HG02571 (cell line): ENCODE data around the gene ABHD12.

ENCODE experiments used
- ATAC-seq: cut with Tn5 transposase; IDR thresholded peaks from one replicate; pipeline ENCODE4 v1.9.1; 2021; ENCODE audit warnings: mild to moderate bottlenecking, moderate library complexity; ENCODE audit not compliant: unreplicated experiment

ABHD12 gene

GRCh38 chr20:25293507-25293906 lies 97.1 kb downstream of the ABHD12 start:
- no peak for ATAC-seq

GRCh38 chr20:25292176-25292891 lies 98.3 kb downstream of the ABHD12 start:
- no peak for ATAC-seq

GRCh38 chr20:25291432-25292133 lies 99.1 kb downstream of the ABHD12 start:
- ATAC-seq = no peak

- ATAC-seq = no peak
These were observed 99.8 kb downstream of the ABHD12 start for GRCh38 chr20:25290646-25291431.

- ATAC-seq = no peak
These were observed 100.6 kb downstream of the ABHD12 start for GRCh38 chr20:25289886-25290597.

GRCh38 chr20:25288291-25289181 lies 102.1 kb downstream of the ABHD12 start:
- peak; percentile 94 for ATAC-seq

GRCh38 chr20:25287631-25288290 lies 102.9 kb downstream of the ABHD12 start:
- ATAC-seq = no peak

DNA sequence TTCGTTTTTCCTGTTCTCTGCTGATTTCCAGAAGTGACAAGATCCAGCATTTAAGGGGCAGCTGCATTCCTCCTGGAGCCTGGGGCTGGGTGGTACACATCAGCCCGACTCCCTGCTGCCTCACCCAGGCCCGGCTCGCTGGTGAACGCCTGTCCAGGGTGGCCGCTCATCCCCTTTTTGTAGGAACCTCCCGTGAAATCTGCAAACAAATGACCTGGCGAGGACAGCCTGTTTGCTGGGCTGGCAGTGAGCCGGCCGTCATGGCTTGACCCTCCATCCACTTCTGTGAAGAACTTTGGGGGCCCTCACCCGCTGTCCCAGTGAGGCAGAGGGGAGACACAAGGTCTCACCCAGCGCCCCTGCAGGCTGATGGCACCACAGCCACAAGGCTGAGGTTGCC lies 103.7 kb downstream of the ABHD12 start:
- ATAC-seq = no peak

- ATAC-seq = no peak
These were observed 104.5 kb downstream of the ABHD12 start for GRCh38 chr20:25285856-25286798.

DNA sequence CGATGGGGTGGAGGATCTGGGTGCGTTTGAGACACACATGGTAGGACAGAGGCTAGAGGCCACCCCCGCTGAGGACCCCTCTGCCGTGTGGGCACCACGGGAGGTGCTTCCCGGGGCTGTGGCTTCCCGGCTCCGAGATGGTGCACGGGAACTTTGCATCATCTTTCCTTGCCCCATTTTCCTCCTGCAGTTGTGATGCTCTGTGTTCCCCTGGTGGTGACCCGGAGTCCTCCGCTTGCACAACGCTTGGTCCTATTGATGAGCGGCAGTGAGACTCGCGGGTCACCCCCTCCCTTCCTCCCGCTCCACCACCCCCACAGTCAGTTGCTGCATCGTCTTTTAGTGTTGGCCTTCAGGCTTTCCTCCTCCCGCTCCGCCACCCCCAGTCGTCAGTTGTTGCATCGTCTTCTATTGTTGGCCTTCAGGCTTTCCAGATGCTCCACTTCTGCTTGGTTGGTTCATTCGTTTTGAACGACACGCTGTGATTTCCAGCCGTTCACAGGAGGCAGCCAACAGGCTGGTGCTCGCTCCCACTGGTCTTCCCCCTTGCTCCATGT lies 105.5 kb downstream of the ABHD12 start:
- ATAC-seq = no peak

DNA sequence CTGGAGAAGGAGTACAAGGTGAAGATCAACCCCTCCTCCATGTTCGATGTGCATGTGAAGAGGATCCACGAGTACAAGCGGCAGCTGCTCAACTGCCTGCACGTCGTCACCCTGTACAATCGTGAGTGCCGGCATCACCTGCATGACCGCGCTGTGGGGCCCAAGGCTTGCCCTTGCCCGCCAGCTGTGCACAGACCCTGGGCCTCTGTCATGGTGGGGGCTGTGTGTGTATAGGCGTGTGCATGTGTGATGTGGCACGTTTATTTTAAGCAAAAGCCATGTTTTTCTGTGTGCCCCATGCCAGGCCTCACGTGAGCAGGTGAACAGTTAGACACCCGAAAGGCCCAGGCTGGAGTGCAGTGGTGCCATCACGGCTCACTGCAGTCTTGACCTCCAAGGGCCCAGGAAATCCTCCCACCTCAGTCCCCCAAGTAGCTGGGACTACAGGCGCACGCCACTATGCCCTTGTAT lies 106.5 kb downstream of the ABHD12 start:
- ATAC-seq = no peak

DNA sequence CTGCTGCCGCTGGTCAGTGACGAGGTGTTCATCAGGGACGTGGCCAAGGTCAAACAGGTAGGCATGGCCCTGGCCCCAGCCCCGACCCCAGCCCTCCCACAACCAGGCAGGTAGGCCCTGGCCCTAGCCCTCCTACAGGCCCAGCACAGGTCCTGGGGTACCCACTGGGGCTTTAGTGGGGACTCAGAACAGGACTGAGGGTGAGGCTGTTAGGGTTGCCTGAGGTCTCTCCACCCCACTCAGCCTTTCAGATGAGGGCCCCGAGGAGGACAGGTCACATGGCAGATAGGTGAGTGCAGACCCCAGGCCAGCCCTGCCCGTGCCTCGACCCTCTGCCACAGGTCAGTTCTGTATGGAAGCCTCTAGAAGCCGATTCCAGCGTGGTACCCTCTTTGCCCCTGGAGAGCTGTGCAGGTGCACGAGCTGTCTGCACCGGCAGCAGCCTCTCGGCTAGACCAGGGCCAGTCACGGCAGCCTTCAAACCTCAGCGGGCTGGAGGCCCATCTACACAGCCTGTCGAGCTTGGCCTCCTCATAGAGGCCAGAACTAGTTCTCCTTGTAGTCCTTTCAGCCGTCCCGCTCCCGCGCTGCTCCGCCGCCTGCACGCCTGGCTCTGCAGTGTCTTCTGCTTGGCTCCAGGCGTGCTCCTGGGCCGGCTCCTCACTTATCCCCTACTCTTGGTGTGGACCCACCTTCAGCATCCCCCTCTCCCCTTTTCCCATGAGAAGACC lies 107.2 kb downstream of the ABHD12 start:
- ATAC-seq = no peak

DNA sequence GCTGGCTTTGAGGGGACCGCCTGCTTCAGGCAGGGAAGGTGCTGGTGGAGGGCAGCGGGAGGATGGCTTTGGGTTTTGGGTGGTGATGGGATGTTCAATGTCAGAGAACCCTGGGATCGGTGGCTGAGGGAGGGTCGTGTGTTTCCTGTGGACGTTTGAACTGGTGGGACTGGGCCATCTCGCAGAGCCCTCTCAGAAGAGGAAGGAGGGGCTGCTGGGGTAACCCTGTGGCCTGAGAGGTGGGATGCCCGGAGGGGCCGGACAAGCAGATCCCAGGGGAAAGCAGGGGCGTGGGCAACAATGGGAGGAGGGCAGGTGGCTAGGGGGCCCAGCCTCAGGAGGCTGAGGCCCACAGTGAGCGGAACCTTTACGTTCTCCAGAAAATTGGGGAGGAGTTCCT lies 107.8 kb downstream of the ABHD12 start:
- ATAC-seq = no peak

DNA sequence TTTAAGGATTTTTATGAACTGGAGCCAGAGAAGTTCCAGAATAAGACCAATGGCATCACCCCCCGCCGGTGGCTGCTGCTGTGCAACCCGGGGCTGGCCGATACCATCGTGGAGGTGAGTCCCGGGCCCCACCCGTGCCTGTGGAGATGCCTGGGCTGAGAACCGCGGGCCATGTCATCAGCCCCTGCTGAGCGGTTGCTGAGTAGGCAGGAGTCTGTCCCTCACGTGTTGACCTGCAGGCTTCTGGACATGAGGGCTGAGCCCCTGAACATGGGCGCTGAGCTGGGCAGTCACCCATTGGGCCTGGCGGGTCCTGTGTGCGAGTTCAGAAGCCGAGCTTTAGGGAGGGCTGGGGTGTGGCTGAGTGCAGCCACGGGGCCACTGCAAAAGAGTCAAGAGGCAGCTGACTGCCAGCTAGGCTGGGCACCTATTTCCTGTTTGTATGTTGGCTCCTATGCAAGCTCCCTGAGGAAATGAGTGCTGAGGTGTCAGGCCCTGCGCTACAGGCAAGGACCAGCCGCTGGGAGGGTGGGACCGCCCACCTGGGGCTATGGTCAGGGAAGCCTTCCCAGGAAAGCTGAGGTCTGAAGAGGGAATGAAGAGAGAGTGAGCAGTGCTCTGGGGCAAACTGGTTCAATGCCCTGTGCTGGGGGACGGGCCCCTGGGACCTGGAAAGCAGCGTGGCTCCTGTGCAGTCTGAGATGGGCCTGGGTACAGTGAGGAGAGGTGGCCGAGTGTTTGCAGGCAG lies 108.4 kb downstream of the ABHD12 start:
- ATAC-seq = no peak

GRCh38 chr20:25281541-25281991 lies 109.1 kb downstream of the ABHD12 start:
- peak; percentile 58 for ATAC-seq
